ENCODE results near the gene THAP10. TPM values are rescaled to one million over a fixed set of nuclear protein-coding genes. Genes with fewer than 3 reads are reported as not detected.

The THAP10 gene
- total and polyA plus RNA-seq, 2 donors (not counting 1 experiment from before 2014, with no cell fraction given): 0.07 to 0.37 TPM

GRCh38 chr15:70916531-70916930 lies 24.3 kb upstream of the THAP10 start:
- Mint-ChIP-seq H3K4me3 (no peak overlapping the region), H3K9me3 (ENCODE audit: insufficient read depth) (no peaks in the 10 kb centered on the region), H3K4me1 (no peaks in the 10 kb centered on the region), H3K27me3 (no peaks in the 10 kb centered on the region), H3K27ac (no peak overlapping the region)
- H3K4me1 ChIP-seq (ENCODE audit: control insufficient read depth in 2 of 2, insufficient read depth in 2 of 2, low read length in 2 of 2): no peaks in the 10 kb centered on the region
- ChIA-PET CTCF (no interaction called here), POLR2A (no interaction called here)
- no peak overlapping the region for H3K4me3 ChIP-seq (ENCODE audit: control extremely low read depth in 1 of 5, extremely low read depth in 1 of 5, insufficient read depth in 1 of 5, low read depth in 2 of 5, low read length in 4 of 5)
- DNase-seq: no peak
- WGBS (ENCODE audit: insufficient coverage): 88% methylated on average over 9 of the region's 10 CpGs
- H3K36me3 ChIP-seq (replicated peaks in 1 of 2; ENCODE audit: control extremely low read depth in 1 of 2, control insufficient read depth in 1 of 2, extremely low read depth in 1 of 2, insufficient read depth in 2 of 2, low read length in 1 of 2): no peaks in the 10 kb centered on the region
- no peak overlapping the region for H3K27ac ChIP-seq (ENCODE audit: low read length in 2 of 2)
- no peaks in the 10 kb centered on the region for H3K79me2 ChIP-seq (ENCODE audit: control insufficient read depth, insufficient read depth, low read length)
- intact Hi-C loops (cut with micrococcal nuclease): no loop called here
- no peak overlapping the region for H2AFZ ChIP-seq (ENCODE audit: insufficient read depth, low read depth, low read length, poor library complexity, severe bottlenecking)
- no peaks in the 10 kb centered on the region for H4K20me1 ChIP-seq (ENCODE audit: control insufficient read depth, insufficient read depth, low read length, poor library complexity, severe bottlenecking)
- no peaks in the 10 kb centered on the region for H3K27me3 ChIP-seq (replicated peaks in 1 of 4; ENCODE audit: control extremely low read depth in 1 of 4, control insufficient read depth in 3 of 4, insufficient read depth in 4 of 4, low read length in 3 of 4)
- TF ChIP-seq CTCF (IDR thresholded peaks at IDR 0.05) (no peak), EZH2 (IDR thresholded peaks at IDR 0.05; ENCODE audit: borderline replicate concordance, insufficient read depth, low read depth, low read length, poor library complexity, severe bottlenecking) (no peak)
- peaks cover 0 to 18% (median 0%) of the 10 kb centered on the region in 3 donors for H3K9me3 ChIP-seq (ENCODE audit: control extremely low read depth in 1 of 3, control insufficient read depth in 2 of 3, insufficient read depth in 1 of 3, low read length in 2 of 3)
- H3K9ac ChIP-seq (ENCODE audit: low read length): no peak overlapping the region
- no peak for ATAC-seq (ENCODE audit: low read depth)
- H3K4me2 ChIP-seq (replicated peaks; ENCODE audit: low read depth, low read length, poor library complexity, severe bottlenecking): no peak overlapping the region

GRCh38 chr15:70912187-70912586 lies 20.0 kb upstream of the THAP10 start:
- TF ChIP-seq EZH2 (IDR thresholded peaks at IDR 0.05; ENCODE audit: borderline replicate concordance, insufficient read depth, low read depth, low read length, poor library complexity, severe bottlenecking) (no peak), CTCF (IDR thresholded peaks at IDR 0.05) (no peak)
- no CpG with 5 or more reads among the region's 1 CpG for WGBS (ENCODE audit: insufficient coverage)
- Mint-ChIP-seq H3K27ac (no peak overlapping the region), H3K9me3 (ENCODE audit: insufficient read depth) (peaks cover 6% of the 10 kb centered on the region), H3K4me1 (no peaks in the 10 kb centered on the region), H3K27me3 (peaks cover 3% of the 10 kb centered on the region), H3K4me3 (no peak overlapping the region)
- ATAC-seq (ENCODE audit: low read depth): no peak
- no peaks in the 10 kb centered on the region for H3K4me1 ChIP-seq (ENCODE audit: control insufficient read depth in 2 of 2, insufficient read depth in 2 of 2, low read length in 2 of 2)
- H3K4me3 ChIP-seq (ENCODE audit: control extremely low read depth in 1 of 5, extremely low read depth in 1 of 5, insufficient read depth in 1 of 5, low read depth in 2 of 5, low read length in 4 of 5): no peak overlapping the region
- ChIA-PET CTCF (no interaction called here), POLR2A (no interaction called here)
- DNase-seq: no peak
- peaks cover 3 to 12% (median 8%) of the 10 kb centered on the region in 3 donors for H3K9me3 ChIP-seq (ENCODE audit: control extremely low read depth in 1 of 3, control insufficient read depth in 2 of 3, insufficient read depth in 1 of 3, low read length in 2 of 3)
- H2AFZ ChIP-seq (ENCODE audit: insufficient read depth, low read depth, low read length, poor library complexity, severe bottlenecking): no peak overlapping the region
- H3K36me3 ChIP-seq (replicated peaks in 1 of 2; ENCODE audit: control extremely low read depth in 1 of 2, control insufficient read depth in 1 of 2, extremely low read depth in 1 of 2, insufficient read depth in 2 of 2, low read length in 1 of 2): no peaks in the 10 kb centered on the region
- no peak overlapping the region for H3K4me2 ChIP-seq (replicated peaks; ENCODE audit: low read depth, low read length, poor library complexity, severe bottlenecking)
- intact Hi-C loops (cut with micrococcal nuclease): no loop called here
- H3K27ac ChIP-seq (ENCODE audit: low read length in 2 of 2): no peak overlapping the region
- H3K9ac ChIP-seq (ENCODE audit: low read length): no peak overlapping the region
- H3K27me3 ChIP-seq (replicated peaks in 1 of 4; ENCODE audit: control extremely low read depth in 1 of 4, control insufficient read depth in 3 of 4, insufficient read depth in 4 of 4, low read length in 3 of 4): peaks cover 0 to under 1% (median 0%) of the 10 kb centered on the region in 4 experiments
- H4K20me1 ChIP-seq (ENCODE audit: control insufficient read depth, insufficient read depth, low read length, poor library complexity, severe bottlenecking): no peaks in the 10 kb centered on the region
- no peaks in the 10 kb centered on the region for H3K79me2 ChIP-seq (ENCODE audit: control insufficient read depth, insufficient read depth, low read length)

All from B cell (primary cell).